GM19452 (cell line): ENCODE measurements around the gene FSIP1.
A peak's percentile ranks its signal among the peaks of the same experiment; 100 is the strongest.

Experiments used
- ATAC-seq: cut with Tn5 transposase; IDR thresholded peaks from one replicate; pipeline ENCODE4 v1.9.1; 2021; ENCODE audit not compliant: unreplicated experiment

The FSIP1 gene

DNA sequence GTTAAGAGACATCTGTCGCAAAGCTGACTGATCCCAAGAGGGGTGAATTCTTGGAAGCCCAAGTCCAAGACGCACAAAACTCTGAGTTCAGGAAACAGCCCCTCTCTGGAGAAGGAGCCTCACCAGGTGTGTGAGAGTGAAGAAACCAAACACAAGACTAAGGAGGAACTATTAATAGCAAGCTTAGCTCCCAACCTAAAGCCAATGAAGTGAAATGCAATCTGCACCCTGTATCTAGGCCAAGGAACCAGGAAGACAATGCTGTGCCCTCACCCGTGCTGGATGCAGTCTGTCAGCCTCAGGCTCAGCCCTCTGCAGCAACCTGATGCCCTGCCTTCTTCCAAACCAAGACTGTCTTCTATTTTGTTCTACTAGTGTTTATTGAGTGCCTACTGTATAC, 224.2 kb downstream of the FSIP1 start:
- no peak for ATAC-seq

DNA sequence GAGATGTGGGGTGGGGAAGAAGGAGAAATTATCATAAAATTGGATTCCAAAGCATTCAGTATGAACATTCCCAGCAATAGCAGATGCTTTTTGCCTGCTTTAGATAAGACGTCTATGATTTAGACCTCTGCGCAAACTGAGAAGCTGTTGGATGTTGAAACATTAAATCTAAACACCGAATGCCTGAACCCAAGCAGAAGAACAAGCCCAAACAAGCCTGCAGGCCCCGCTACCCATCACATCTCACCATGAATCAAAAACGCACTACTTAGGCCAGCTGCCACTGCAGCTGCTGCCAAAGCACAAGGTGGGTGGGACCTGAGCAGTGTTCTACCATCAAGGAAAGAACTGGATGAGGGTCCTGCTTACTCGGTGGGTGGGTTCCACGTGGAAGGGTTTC, 226.2 kb downstream of the FSIP1 start:
- ATAC-seq: no peak

DNA sequence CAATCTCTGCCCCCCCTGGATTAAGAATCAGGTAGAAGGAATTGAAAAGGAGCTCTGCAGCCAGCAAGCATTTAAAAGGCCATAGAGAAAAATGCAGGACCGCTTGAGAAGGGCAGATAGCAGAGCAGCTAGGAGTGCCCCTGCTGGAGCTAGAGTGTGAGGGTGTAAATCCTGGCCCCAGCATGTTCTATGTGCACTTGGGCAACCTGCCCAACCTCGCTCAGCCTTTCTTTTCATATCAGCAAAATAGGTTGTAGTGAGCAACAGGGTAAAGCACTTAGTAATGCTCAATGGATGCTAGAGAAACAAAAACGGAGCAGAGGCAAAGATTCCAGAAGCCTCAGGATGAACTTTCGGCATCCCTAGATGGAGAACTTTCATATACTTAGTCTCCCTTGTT, 226.8 kb downstream of the FSIP1 start:
- no peak for ATAC-seq

DNA sequence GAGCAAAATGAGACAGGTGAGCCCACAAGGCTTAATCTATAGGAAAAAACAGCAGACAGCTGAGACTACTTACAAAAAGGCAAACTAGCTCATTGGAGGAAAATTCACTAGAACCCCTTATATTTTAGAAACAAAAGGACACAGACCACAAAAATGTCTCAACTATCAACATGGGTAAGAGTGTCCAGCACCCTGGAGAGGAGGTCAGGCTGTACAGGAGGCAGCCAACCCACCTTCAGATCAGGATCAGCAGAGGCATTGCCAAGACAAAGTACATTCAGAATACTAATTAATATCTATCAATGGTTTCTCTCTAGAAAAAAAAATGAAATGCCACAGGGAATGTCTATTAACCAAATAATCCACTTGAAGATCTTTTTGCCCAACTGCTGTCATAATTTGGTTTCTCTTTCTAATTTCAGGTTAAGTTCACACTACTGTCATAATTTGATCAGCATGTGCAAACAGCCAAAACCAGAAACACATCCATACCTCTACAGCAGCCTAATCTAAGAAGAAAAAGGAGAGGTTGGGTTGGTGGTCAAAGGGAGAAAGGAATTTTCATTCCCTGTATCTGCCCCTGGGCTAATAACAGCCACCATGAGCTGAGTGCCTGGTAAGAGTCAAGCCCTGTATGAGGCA, 227.8 kb downstream of the FSIP1 start:
- no peak for ATAC-seq

DNA sequence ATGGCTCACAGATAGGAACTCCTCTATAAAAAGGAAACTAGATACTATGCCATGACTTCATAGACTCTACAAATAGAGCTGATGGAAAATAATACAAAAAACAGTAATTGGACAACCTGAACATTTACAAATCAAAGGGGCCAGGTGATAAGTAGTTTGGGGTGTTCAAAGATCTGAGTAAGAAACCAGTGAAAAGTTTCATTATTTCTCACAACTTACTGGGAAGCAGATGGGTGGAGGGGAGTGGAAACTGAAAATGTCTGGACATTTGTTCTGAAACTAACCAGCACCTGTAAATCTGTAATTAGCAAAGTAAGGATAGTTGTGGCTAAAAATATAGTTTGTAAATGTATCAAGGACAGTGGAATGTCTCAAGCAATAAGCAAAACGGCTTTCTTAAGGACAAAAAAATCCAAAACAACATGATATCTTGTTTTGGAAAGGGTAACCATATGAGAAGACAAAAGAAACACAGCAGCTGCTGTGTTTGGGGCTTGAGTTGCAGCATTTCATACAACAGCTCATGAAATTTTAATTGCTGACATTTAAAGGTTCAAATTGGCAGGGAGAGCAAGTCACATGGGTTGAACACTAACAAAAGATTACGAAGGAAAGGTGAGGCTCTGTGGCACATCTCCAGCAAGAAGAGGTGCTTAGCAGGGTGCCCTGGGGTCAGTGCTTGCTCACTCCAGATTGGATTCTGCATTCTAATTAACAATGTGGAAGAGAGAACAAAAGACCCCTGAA, 228.5 kb downstream of the FSIP1 start:
- ATAC-seq: peak; percentile 37

DNA sequence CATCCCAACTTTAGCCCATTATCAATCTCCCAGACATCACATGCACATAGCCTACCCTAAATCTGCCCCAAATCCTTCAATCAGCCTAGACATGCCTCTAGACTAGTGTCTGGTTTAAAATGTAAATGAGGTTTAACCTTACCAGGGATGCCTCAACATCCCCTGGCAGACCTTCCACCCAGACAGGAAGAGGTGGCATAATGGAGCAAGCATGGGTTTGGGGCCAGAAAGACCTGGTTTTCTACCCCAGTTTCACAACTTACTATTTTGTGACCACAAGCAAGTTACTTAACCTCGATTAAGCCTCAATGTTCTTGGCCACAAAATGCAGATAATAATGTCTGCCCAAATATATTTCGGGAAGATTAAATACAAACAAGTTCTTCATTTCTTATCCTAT, 230.1 kb downstream of the FSIP1 start:
- ATAC-seq: no peak

DNA sequence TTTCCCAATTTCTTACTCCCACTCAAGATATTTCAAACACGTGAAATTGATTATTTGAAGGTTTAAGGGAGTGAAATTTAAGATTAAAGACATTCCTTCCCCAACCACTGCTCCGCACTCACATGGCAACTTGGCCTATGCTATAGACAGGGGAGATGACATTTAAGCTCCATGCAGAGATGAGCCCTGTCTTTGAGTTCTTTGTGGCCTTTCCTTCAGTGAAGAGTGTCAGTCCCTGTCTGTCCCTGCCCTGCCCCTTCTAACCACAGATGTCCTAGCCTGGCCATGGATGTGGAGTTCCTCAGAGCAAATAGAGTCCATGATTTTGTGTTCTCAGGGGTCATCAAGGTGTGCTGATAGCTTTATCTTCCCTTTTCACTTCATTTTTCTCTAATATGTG, 231.2 kb downstream of the FSIP1 start:
- ATAC-seq: no peak
